GM21360 (cell line): ENCODE measurements around the gene SUPT3H.

Source experiments
- ATAC-seq: cut with Tn5 transposase; IDR thresholded peaks from one replicate; pipeline ENCODE4 v1.9.1; 2021; ENCODE audit warnings: mild to moderate bottlenecking, moderate library complexity; ENCODE audit not compliant: unreplicated experiment

Gene SUPT3H

GRCh38 chr6:44820321-44820720 lies 557.4 kb downstream of the SUPT3H start:
- ATAC-seq = no peak

GRCh38 chr6:44811456-44811855 lies 566.3 kb downstream of the SUPT3H start:
- ATAC-seq = no peak

- ATAC-seq = no peak
Observed at GRCh38 chr6:44809258-44809657, 568.5 kb downstream of the SUPT3H start.

- ATAC-seq = no peak
Observed at GRCh38 chr6:44808148-44808547, 569.6 kb downstream of the SUPT3H start.

- ATAC-seq = no peak
Observed at GRCh38 chr6:44806656-44807055, 571.1 kb downstream of the SUPT3H start.

GRCh38 chr6:44805238-44805846 lies 572.4 kb downstream of the SUPT3H start:
- no peak for ATAC-seq

- ATAC-seq = no peak
Observed at GRCh38 chr6:44804546-44805159, 573.1 kb downstream of the SUPT3H start.

- ATAC-seq = no peak
Observed at GRCh38 chr6:44804016-44804415, 573.7 kb downstream of the SUPT3H start.

- ATAC-seq = no peak
Observed at GRCh38 chr6:44800784-44801592, 576.7 kb downstream of the SUPT3H start.

- ATAC-seq = no peak
Observed at GRCh38 chr6:44800171-44800783, 577.5 kb downstream of the SUPT3H start.

- ATAC-seq = no peak
Observed at GRCh38 chr6:44797746-44798145, 580.0 kb downstream of the SUPT3H start.

- no peak for ATAC-seq
Observed at GRCh38 chr6:44795326-44795725, 582.4 kb downstream of the SUPT3H start.

- no peak for ATAC-seq
Observed at GRCh38 chr6:44789806-44790205, 587.9 kb downstream of the SUPT3H start.

GRCh38 chr6:44789061-44789460 lies 588.7 kb downstream of the SUPT3H start:
- no peak for ATAC-seq

- ATAC-seq = no peak
Observed at GRCh38 chr6:44788387-44788981, 589.2 kb downstream of the SUPT3H start.

- no peak for ATAC-seq
Observed at GRCh38 chr6:44787254-44787834, 590.4 kb downstream of the SUPT3H start.

GRCh38 chr6:44785130-44785529 lies 592.6 kb downstream of the SUPT3H start:
- no peak for ATAC-seq

GRCh38 chr6:44784195-44784594 lies 593.5 kb downstream of the SUPT3H start:
- ATAC-seq = no peak

GRCh38 chr6:44782892-44783291 lies 594.8 kb downstream of the SUPT3H start:
- no peak for ATAC-seq

GRCh38 chr6:44781912-44782597 lies 595.7 kb downstream of the SUPT3H start:
- ATAC-seq = no peak
